GM23338 (cell line): Measurements from ENCODE around the gene NUP153. TPM values are rescaled to one million over a fixed set of nuclear protein-coding genes. Genes with fewer than 3 reads are reported as not detected.
A peak's percentile ranks its signal among the peaks of the same experiment; 100 is the strongest.

ENCODE experiments used
- ATAC-seq: fragments of 200-7000 bp; cut with Tn5 transposase; 3 replicates; pipeline ENCODE4 v1.9.1; 2020
- DNase-seq: peaks from one replicate; pipeline ENCODE4 v3.0.0-alpha.2; 2015; ENCODE audit warnings: low spot score
- H2AFZ ChIP-seq: fragments of 200-600 bp; sonication (generic); 2 replicates; pipeline ENCODE4 v1.8.0; 2016; ENCODE audit warnings: antibody characterized with exemption, mild to moderate bottlenecking, moderate library complexity
- H3F3A ChIP-seq: fragments of 200-600 bp; sonication (generic); replicated peaks from 2 replicates; pipeline ENCODE4 v1.8.0; 2017; ENCODE audit warnings: antibody characterized with exemption, mixed run types, low read depth
- H3K27ac ChIP-seq: fragments of 200-600 bp; sonication (generic); 2 replicates; pipeline ENCODE4 v1.6.1; 2016; ENCODE audit warnings: low read depth
- H3K27me3 ChIP-seq: fragments of 200-600 bp; sonication (generic); 2 replicates; pipeline ENCODE4 v1.8.0; 2016; ENCODE audit warnings: mild to moderate bottlenecking, mixed run types, moderate library complexity; ENCODE audit not compliant: insufficient read depth
- H3K36me3 ChIP-seq: fragments of 200-600 bp; sonication (generic); 2 replicates; pipeline ENCODE4 v1.8.0; 2016; ENCODE audit warnings: mild to moderate bottlenecking; ENCODE audit not compliant: insufficient read depth
- H3K4me1 ChIP-seq: fragments of 200-600 bp; sonication (generic); 2 replicates; pipeline ENCODE4 v1.8.0; 2016; ENCODE audit warnings: mild to moderate bottlenecking, moderate library complexity; ENCODE audit not compliant: insufficient read depth
- H3K4me2 ChIP-seq: fragments of 200-600 bp; sonication (generic); 2 replicates; pipeline ENCODE4 v1.7.1; 2017; ENCODE audit warnings: mixed run types
- H3K4me3 ChIP-seq: fragments of 200-600 bp; sonication (generic); 2 replicates; pipeline ENCODE4 v1.6.1; 2016; ENCODE audit warnings: mixed run types
- H3K79me2 ChIP-seq: fragments of 200-600 bp; sonication (generic); replicated peaks from 2 replicates; pipeline ENCODE4 v1.8.0; 2017; ENCODE audit warnings: mild to moderate bottlenecking; ENCODE audit not compliant: insufficient read depth
- H3K9me2 ChIP-seq: fragments of 200-600 bp; sonication (generic); 2 replicates; pipeline ENCODE4 v1.8.0; 2017; ENCODE audit not compliant: insufficient read depth
- H4K20me1 ChIP-seq: fragments of 200-600 bp; sonication (generic); replicated peaks from 2 replicates; pipeline ENCODE4 v1.8.0; 2017; ENCODE audit warnings: mild to moderate bottlenecking; ENCODE audit not compliant: insufficient read depth
- H3K27ac Mint-ChIP-seq: 2 replicates; pipeline ENCODE4 v1.8.0; 2020; ENCODE audit warnings: inconsistent platforms, mild to moderate bottlenecking, moderate library complexity, mixed read lengths
- H3K27me3 Mint-ChIP-seq: 3 replicates; pipeline ENCODE4 v1.8.0; 2022; ENCODE audit warnings: low read depth, mild to moderate bottlenecking, moderate library complexity, mixed read lengths, inconsistent platforms; ENCODE audit not compliant: insufficient read depth, poor library complexity
- H3K36me3 Mint-ChIP-seq: 3 replicates; pipeline ENCODE4 v1.8.0; 2021; ENCODE audit warnings: low read depth, mild to moderate bottlenecking, inconsistent platforms, moderate library complexity, mixed read lengths
- H3K4me1 Mint-ChIP-seq: 3 replicates; pipeline ENCODE4 v1.8.0; 2020; ENCODE audit warnings: mild to moderate bottlenecking, inconsistent platforms, mixed read lengths
- H3K4me3 Mint-ChIP-seq: 3 replicates; pipeline ENCODE4 v1.8.0; 2021; ENCODE audit warnings: moderate library complexity, mild to moderate bottlenecking, inconsistent platforms, mixed read lengths
- H3K9me3 Mint-ChIP-seq: 3 replicates; pipeline ENCODE4 v1.8.0; 2020; ENCODE audit warnings: moderate library complexity, mild to moderate bottlenecking, inconsistent platforms, mixed read lengths
- CREB1 ChIP-seq: fragments of 250-450 bp; sonication (Bioruptor Pico); IDR thresholded peaks from 2 replicates; pipeline ENCODE4 v1.5.0; 2020; ENCODE audit warnings: low read depth, mild to moderate bottlenecking, moderate library complexity
- ETS1 ChIP-seq: IDR thresholded peaks from 2 replicates; pipeline ENCODE4 v1.6.1; 2016; ENCODE audit warnings: antibody characterized with exemption
- EZH2 ChIP-seq: fragments of 200-600 bp; sonication (generic); IDR thresholded peaks from one replicate; pipeline ENCODE4 v1.8.0; 2017; ENCODE audit warnings: antibody characterized with exemption, mild to moderate bottlenecking, low read depth; ENCODE audit not compliant: unreplicated experiment
- EZH2phosphoT487 ChIP-seq: fragments of 200-600 bp; sonication (generic); IDR thresholded peaks from one replicate; pipeline ENCODE4 v1.8.1; 2018; ENCODE audit warnings: antibody characterized with exemption; ENCODE audit not compliant: unreplicated experiment
- JUNB ChIP-seq: IDR thresholded peaks from one replicate; pipeline ENCODE4 v1.6.1; 2016; ENCODE audit warnings: antibody characterized with exemption; ENCODE audit not compliant: unreplicated experiment
- NANOG ChIP-seq: IDR thresholded peaks from 2 replicates; pipeline ENCODE4 v1.6.1; 2016; ENCODE audit warnings: antibody characterized with exemption, borderline replicate concordance
- POLR2AphosphoS5 ChIP-seq: IDR thresholded peaks from 2 replicates; pipeline ENCODE4 v1.6.1; 2016; ENCODE audit warnings: antibody characterized with exemption, low read depth
- REST ChIP-seq: IDR thresholded peaks from one replicate; pipeline ENCODE4 v1.6.1; 2018; ENCODE audit warnings: antibody characterized with exemption; ENCODE audit not compliant: unreplicated experiment
- STAT1 ChIP-seq: IDR thresholded peaks from one replicate; pipeline ENCODE4 v1.6.1; 2016; ENCODE audit warnings: antibody characterized with exemption; ENCODE audit not compliant: unreplicated experiment
- ZNF331 ChIP-seq: fragments of 250-450 bp; sonication (Bioruptor Pico); IDR thresholded peaks from 2 replicates; pipeline ENCODE4 v1.5.0; 2020; ENCODE audit warnings: low read depth, mild to moderate bottlenecking, moderate library complexity
- ZNF462 ChIP-seq: fragments of 250-450 bp; sonication (Bioruptor Pico); IDR thresholded peaks from 2 replicates; pipeline ENCODE4 v1.5.0; 2020; ENCODE audit warnings: mild to moderate bottlenecking, moderate library complexity
- polyA plus RNA-seq: library from polyadenylated mRNA; unstranded; fragments of >200 nt; fragmentation: Nextera tagmentation; extraction: Ambion mirVana; gene quantifications from 2 replicates; pipeline ENCODE4 v1.2.1, GENCODE V29; 2016
- total RNA-seq: library from RNA; depleted of rRNA; stranded (reverse); fragments of >200 nt; shearing (Covaris generic); gene quantifications from 2 replicates; pipeline ENCODE4 v1.2.3, GENCODE V29; 2014

The NUP153 gene
- total and polyA plus RNA-seq, 2 experiments from 2014 or later = 23.8 to 88.4 TPM

GRCh38 chr6:17721671-17722070 is 14.9 kb upstream of the NUP153 start:
- H2AFZ ChIP-seq = peak overlapping the region; percentile 74; the same call in 1 of the 2 replicates
- no peak for ATAC-seq
- peaks cover 5% of the 10 kb centered on the region for H3K27me3 Mint-ChIP-seq
- H3K27ac Mint-ChIP-seq = no peak overlapping the region
- H3K27ac ChIP-seq = 0 out of 2 replicates have a peak overlapping the region, but pooled peaks have one; percentile 26
- no peak overlapping the region for H3K4me3 ChIP-seq
- H3K9me2 ChIP-seq = no peaks in the 10 kb centered on the region
- peaks cover 15% of the 10 kb centered on the region for H3K4me1 Mint-ChIP-seq
- no peak for DNase-seq
- no peaks in the 10 kb centered on the region for H3K27me3 ChIP-seq
- H3K36me3 ChIP-seq = no peaks in the 10 kb centered on the region
- H3F3A ChIP-seq = no peaks in the 10 kb centered on the region
- no peaks in the 10 kb centered on the region for H4K20me1 ChIP-seq
- H3K4me3 Mint-ChIP-seq = no peak overlapping the region
- no peaks in the 10 kb centered on the region for H3K9me3 Mint-ChIP-seq
- H3K79me2 ChIP-seq = no peaks in the 10 kb centered on the region
- no peak for TF ChIP-seq EZH2
- TF ChIP-seq NANOG = no peak
- H3K4me2 ChIP-seq = no peak overlapping the region
- H3K4me1 ChIP-seq = no peaks in the 10 kb centered on the region
- no peaks in the 10 kb centered on the region for H3K36me3 Mint-ChIP-seq

- no peaks in the 10 kb centered on the region for H3K36me3 Mint-ChIP-seq
- H3K4me3 Mint-ChIP-seq = no peak overlapping the region
- Histone ChIP-seq H2AFZ (no peak overlapping the region), H3K27ac (no peak overlapping the region), H3K27me3 (no peaks in the 10 kb centered on the region), H3K36me3 (no peaks in the 10 kb centered on the region), H3F3A (no peaks in the 10 kb centered on the region), H4K20me1 (no peaks in the 10 kb centered on the region), H3K9me2 (no peaks in the 10 kb centered on the region), H3K79me2 (no peaks in the 10 kb centered on the region), H3K4me1 (no peaks in the 10 kb centered on the region), H3K4me2 (no peak overlapping the region), H3K4me3 (no peak overlapping the region)
- peaks cover 11% of the 10 kb centered on the region for H3K4me1 Mint-ChIP-seq
- peaks cover 5% of the 10 kb centered on the region for H3K27me3 Mint-ChIP-seq
- DNase-seq (no peak), ATAC-seq (no peak)
- H3K9me3 Mint-ChIP-seq = no peaks in the 10 kb centered on the region
- H3K27ac Mint-ChIP-seq = no peak overlapping the region
- TF ChIP-seq REST (no peak), EZH2phosphoT487 (no peak), ETS1 (no peak), EZH2 (no peak), STAT1 (no peak), JUNB (no peak), CREB1 (no peak), ZNF331 (CRISPR knock-in tag) (no peak), ZNF462 (CRISPR knock-in tag) (no peak), POLR2AphosphoS5 (no peak)
Measured at GRCh38 chr6:17719323-17720041, 12.8 kb upstream of the NUP153 start.
